Mucosa of rectum (tissue), 2 donors: ENCODE data around the gene CYTH4.

ENCODE experiments used
- H3K27ac ChIP-seq, 2 donors: one replicate each; pipeline ENCODE4 v1.7.0; 2013; ENCODE audit warnings: inconsistent platforms in 2 of 2, low read depth in 2 of 2, low read length in 2 of 2
- H3K27me3 ChIP-seq, 2 donors: one replicate each; pipeline ENCODE4 v1.7.0; 2013; ENCODE audit warnings: low read length in 2 of 2; ENCODE audit not compliant: control insufficient read depth in 2 of 2, insufficient read depth in 2 of 2
- H3K36me3 ChIP-seq, 2 donors: one replicate each; pipeline ENCODE4 v1.7.0; 2013; ENCODE audit warnings: low read length in 2 of 2; ENCODE audit not compliant: control insufficient read depth in 2 of 2, insufficient read depth in 2 of 2
- H3K4me1 ChIP-seq, 2 donors: one replicate each; pipeline ENCODE4 v1.7.0; 2013; ENCODE audit warnings: low read length in 2 of 2, mild to moderate bottlenecking in 1 of 2; ENCODE audit not compliant: control insufficient read depth in 2 of 2, insufficient read depth in 2 of 2
- H3K4me3 ChIP-seq, 2 donors: one replicate each; pipeline ENCODE4 v1.7.0; 2013; ENCODE audit warnings: low read length in 2 of 2
- H3K9ac ChIP-seq, 2 donors: one replicate each; pipeline ENCODE4 v1.7.0; 2013; ENCODE audit warnings: low read length in 2 of 2, low read depth in 1 of 2, mild to moderate bottlenecking in 1 of 2
- H3K9me3 ChIP-seq, 2 donors: one replicate each; pipeline ENCODE4 v1.7.0; 2013; ENCODE audit warnings: low read length in 2 of 2; ENCODE audit not compliant: control insufficient read depth in 2 of 2
- donor health status: healthy.
- donor health status: Normal muscosa, but diverticular disease.

The CYTH4 gene

DNA sequence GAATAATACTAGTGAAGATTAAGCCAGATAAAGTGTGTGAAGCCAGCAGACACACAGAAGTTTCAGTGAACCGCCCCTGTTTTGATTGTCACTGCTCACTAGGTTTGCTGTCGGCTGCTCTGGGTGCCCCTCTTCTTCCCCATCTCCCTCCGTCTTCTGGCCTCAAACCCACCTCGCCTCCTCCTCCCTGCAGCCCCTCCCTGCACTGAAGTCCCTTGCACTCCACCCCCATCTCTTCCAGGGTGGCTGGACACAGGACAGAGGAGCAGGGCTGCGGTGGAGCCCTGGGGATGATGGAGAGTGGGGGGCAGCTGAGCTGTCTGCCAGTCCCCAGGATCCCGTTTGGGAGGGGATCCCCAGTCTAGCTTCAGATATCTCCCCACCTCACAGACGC, 53.5 kb downstream of the CYTH4 start:
- H3K4me3 ChIP-seq: no peak overlapping the region
- peaks cover 38 to 42% of the 10 kb centered on the region in 2 donors for H3K27me3 ChIP-seq
- H3K27ac ChIP-seq: no peak overlapping the region
- H3K9me3 ChIP-seq: no peaks in the 10 kb centered on the region
- H3K4me1 ChIP-seq: peaks cover 3 to 5% of the 10 kb centered on the region in 2 donors
- H3K36me3 ChIP-seq: no peaks in the 10 kb centered on the region
- no peak overlapping the region for H3K9ac ChIP-seq

DNA sequence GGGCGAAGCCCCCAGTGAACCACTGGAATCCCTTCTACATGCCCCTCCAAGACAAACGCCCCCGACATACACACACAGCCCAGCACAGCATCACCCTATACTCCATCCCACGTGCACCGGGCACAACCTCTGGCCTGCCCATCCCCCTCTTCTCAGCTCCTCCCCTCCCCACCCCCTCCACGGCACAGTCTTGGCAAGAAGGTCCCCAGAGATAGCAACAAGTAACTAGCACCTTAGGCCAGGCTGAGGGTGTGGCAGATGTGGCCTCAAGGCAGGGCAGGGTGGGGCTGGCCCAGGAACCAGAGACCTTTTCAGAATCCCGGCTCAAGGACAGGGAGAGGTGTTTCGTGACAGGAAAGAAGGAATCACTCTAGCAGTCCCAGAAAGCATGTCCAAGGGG, 54.3 kb downstream of the CYTH4 start:
- H3K4me3 ChIP-seq: no peak overlapping the region
- no peak overlapping the region for H3K27ac ChIP-seq
- no peak overlapping the region for H3K9ac ChIP-seq
- no peaks in the 10 kb centered on the region for H3K9me3 ChIP-seq
- peaks cover 3 to 5% of the 10 kb centered on the region in 2 donors for H3K4me1 ChIP-seq
- H3K27me3 ChIP-seq: peaks cover 38 to 46% of the 10 kb centered on the region in 2 donors
- no peaks in the 10 kb centered on the region for H3K36me3 ChIP-seq

GRCh38 chr22:37337204-37337943, 55.1 kb downstream of the CYTH4 start:
- H3K27ac ChIP-seq: no peak overlapping the region
- no peak overlapping the region for H3K9ac ChIP-seq
- no peak overlapping the region for H3K4me3 ChIP-seq
- H3K9me3 ChIP-seq: no peaks in the 10 kb centered on the region
- H3K36me3 ChIP-seq: no peaks in the 10 kb centered on the region
- peaks cover 3 to 5% of the 10 kb centered on the region in 2 donors for H3K4me1 ChIP-seq
- peaks cover 43% of the 10 kb centered on the region in 2 donors for H3K27me3 ChIP-seq

GRCh38 chr22:37338539-37339246, 56.4 kb downstream of the CYTH4 start:
- H3K4me1 ChIP-seq: peaks cover 3 to 5% of the 10 kb centered on the region in 2 donors

GRCh38 chr22:37340331-37341262, 58.3 kb downstream of the CYTH4 start:
- Histone ChIP-seq H3K9me3 (no peaks in the 10 kb centered on the region), H3K36me3 (no peaks in the 10 kb centered on the region), H3K4me3 (no peak overlapping the region), H3K4me1 (peaks cover 3 to 5% of the 10 kb centered on the region in 2 donors), H3K9ac (no peak overlapping the region), H3K27me3 (peaks cover 13 to 17% of the 10 kb centered on the region in 2 donors), H3K27ac (no peak overlapping the region)

More at GRCh38 chr22:37338539-37339246, 56.4 kb downstream of the CYTH4 start:
- no peaks in the 10 kb centered on the region for H3K9me3 ChIP-seq
- no peak overlapping the region for H3K27ac ChIP-seq
- no peak overlapping the region for H3K4me3 ChIP-seq
- no peak overlapping the region for H3K9ac ChIP-seq
- H3K36me3 ChIP-seq: no peaks in the 10 kb centered on the region
- H3K27me3 ChIP-seq: peaks cover 31 to 32% of the 10 kb centered on the region in 2 donors

DNA sequence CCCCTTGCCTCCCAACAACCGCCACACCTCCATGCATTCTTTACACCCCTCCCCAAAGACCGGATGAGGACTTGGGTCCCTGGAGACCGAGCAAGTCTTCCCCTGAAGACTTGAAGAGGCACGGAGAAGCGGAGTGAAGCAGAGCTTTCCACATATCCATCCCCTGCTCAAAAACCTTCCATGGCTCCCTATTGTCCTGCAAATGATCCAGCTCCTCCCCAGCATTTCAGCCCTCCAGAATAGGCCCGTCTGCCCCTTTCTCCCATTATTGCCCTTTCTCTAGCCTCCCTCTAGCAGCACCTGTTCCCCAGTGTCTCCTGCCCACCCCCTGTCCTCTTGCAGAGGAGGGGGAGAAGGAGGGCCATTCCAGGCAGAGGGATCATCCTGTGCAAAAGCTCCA, 59.8 kb downstream of the CYTH4 start:
- no peak overlapping the region for H3K9ac ChIP-seq

DNA sequence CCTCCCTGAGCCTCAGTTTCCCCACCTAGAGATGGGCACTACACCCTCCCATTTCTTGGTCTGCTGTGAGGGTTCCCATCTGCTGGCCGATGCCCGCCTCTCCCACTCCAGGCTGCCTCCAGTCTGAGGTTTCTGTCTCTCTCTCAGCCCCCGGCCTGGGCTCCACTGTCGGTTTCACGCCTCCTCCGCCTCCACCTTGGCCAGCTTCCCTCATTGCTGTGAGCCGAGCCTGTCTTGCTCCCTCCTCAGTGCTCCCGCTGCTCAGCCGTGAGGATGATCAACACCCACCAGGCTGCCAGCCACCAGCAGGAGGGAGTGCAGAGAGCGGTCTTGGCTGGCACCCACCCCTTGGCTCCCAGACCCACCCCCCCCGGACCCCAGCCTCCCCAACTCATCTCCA, 61.0 kb downstream of the CYTH4 start:
- Histone ChIP-seq H3K36me3 (no peaks in the 10 kb centered on the region), H3K9ac (no peak overlapping the region), H3K27ac (no peak overlapping the region), H3K4me1 (peaks cover 5 to 9% of the 10 kb centered on the region in 2 donors), H3K27me3 (peaks cover 8 to 9% of the 10 kb centered on the region in 2 donors), H3K4me3 (no peak overlapping the region), H3K9me3 (no peaks in the 10 kb centered on the region)

More for the DNA sequence above, 59.8 kb downstream of the CYTH4 start:
- peaks cover 6 to 11% of the 10 kb centered on the region in 2 donors for H3K4me1 ChIP-seq
- peaks cover 9% of the 10 kb centered on the region in 2 donors for H3K27me3 ChIP-seq
- H3K27ac ChIP-seq: no peak overlapping the region
- no peaks in the 10 kb centered on the region for H3K9me3 ChIP-seq
- no peak overlapping the region for H3K4me3 ChIP-seq
- no peaks in the 10 kb centered on the region for H3K36me3 ChIP-seq

GRCh38 chr22:37343863-37344734, 61.8 kb downstream of the CYTH4 start:
- Histone ChIP-seq H3K9ac (no peak overlapping the region), H3K9me3 (no peaks in the 10 kb centered on the region), H3K36me3 (no peaks in the 10 kb centered on the region), H3K4me1 (peaks cover 5 to 9% of the 10 kb centered on the region in 2 donors), H3K4me3 (no peak overlapping the region), H3K27me3 (peaks cover 8 to 9% of the 10 kb centered on the region in 2 donors), H3K27ac (no peak overlapping the region)

- peaks cover 5 to 9% of the 10 kb centered on the region in 2 donors for H3K4me1 ChIP-seq
- no peaks in the 10 kb centered on the region for H3K9me3 ChIP-seq
- H3K9ac ChIP-seq: no peak overlapping the region
- H3K36me3 ChIP-seq: no peaks in the 10 kb centered on the region
- H3K27me3 ChIP-seq: peaks cover 6 to 7% of the 10 kb centered on the region in 2 donors
- no peak overlapping the region for H3K4me3 ChIP-seq
- no peak overlapping the region for H3K27ac ChIP-seq
Measured at GRCh38 chr22:37344735-37345449, 62.6 kb downstream of the CYTH4 start.
